SU-DHL-6 (cell line): ENCODE data around the gene APOD.

Experiments
- H2AFZ ChIP-seq: fragments of 200-600 bp; sonication (generic); 2 replicates; pipeline ENCODE4 v1.6.1; 2014; ENCODE audit warnings: low read depth, mild to moderate bottlenecking, moderate library complexity, mixed read lengths, antibody characterized with exemption, low read length; ENCODE audit not compliant: severe bottlenecking
- H3F3A ChIP-seq: fragments of 200-600 bp; shearing (Covaris generic); 2 replicates; pipeline ENCODE4 v1.6.0; 2016; ENCODE audit warnings: antibody characterized with exemption, mild to moderate bottlenecking; ENCODE audit not compliant: insufficient read depth
- H3K27ac ChIP-seq: fragments of 200-600 bp; sonication (generic); 2 replicates; pipeline ENCODE4 v1.5.1; 2016; ENCODE audit warnings: low read depth, mild to moderate bottlenecking, low read length, moderate library complexity, mixed read lengths
- H3K27me3 ChIP-seq: fragments of 200-600 bp; sonication (generic), shearing (Covaris generic); 2 replicates; pipeline ENCODE4 v1.6.0; 2014; ENCODE audit warnings: mild to moderate bottlenecking, low read length
- H3K36me3 ChIP-seq: fragments of 200-600 bp; sonication (generic); 2 replicates; pipeline ENCODE4 v1.6.1; 2014; ENCODE audit warnings: mild to moderate bottlenecking, low read length, mixed read lengths
- H3K4me2 ChIP-seq: fragments of 300-600, 200-600 bp; shearing (Covaris generic), sonication (generic); 2 replicates; pipeline ENCODE4 v1.6.0; 2014; ENCODE audit warnings: low read length, low read depth, mild to moderate bottlenecking; ENCODE audit not compliant: poor library complexity, severe bottlenecking
- H3K4me3 ChIP-seq: fragments of 200-600 bp; sonication (generic); 2 replicates; pipeline ENCODE4 v1.5.1; 2014; ENCODE audit warnings: antibody characterized with exemption, low read length, mild to moderate bottlenecking, mixed read lengths; ENCODE audit not compliant: insufficient read depth, poor library complexity, severe bottlenecking
- H3K79me2 ChIP-seq: fragments of 200-600 bp; sonication (generic); 2 replicates; pipeline ENCODE4 v1.6.1; 2014; ENCODE audit warnings: mild to moderate bottlenecking, low read length, moderate library complexity; ENCODE audit not compliant: insufficient read depth
- H3K9ac ChIP-seq: fragments of 200-600 bp; sonication (generic); 2 replicates; pipeline ENCODE4 v1.7.0; 2014; ENCODE audit warnings: mild to moderate bottlenecking, low read length
- H3K9me2 ChIP-seq: fragments of 200-600 bp; sonication (generic); replicated peaks from 2 replicates; pipeline ENCODE4 v1.6.1; 2014; ENCODE audit warnings: low read length; ENCODE audit not compliant: insufficient read depth
- H3K9me3 ChIP-seq: fragments of 200-600 bp; sonication (generic); 2 replicates; pipeline ENCODE4 v1.6.1; 2014; ENCODE audit warnings: low read length, mixed read lengths; ENCODE audit not compliant: insufficient read depth
- H4K20me1 ChIP-seq: fragments of 200-600 bp; sonication (generic); 2 replicates; pipeline ENCODE4 v1.6.1; 2014; ENCODE audit warnings: low read depth, mild to moderate bottlenecking, antibody characterized with exemption, low read length, moderate library complexity, mixed read lengths
- CTCF ChIP-seq: fragments of 200-600 bp; sonication (generic); IDR thresholded peaks from one replicate; pipeline ENCODE4 v1.5.1; 2017; ENCODE audit warnings: antibody characterized with exemption, mild to moderate bottlenecking, low read length, moderate library complexity; ENCODE audit not compliant: insufficient read depth, poor library complexity, severe bottlenecking
- EZH2phosphoT487 ChIP-seq: fragments of 200-600 bp; sonication (generic), shearing (Covaris generic); conservative IDR thresholded peaks from 2 replicates; pipeline ENCODE4 v1.6.1; 2018; ENCODE audit warnings: mild to moderate bottlenecking, antibody characterized with exemption, low read length, moderate library complexity, mixed read lengths

Gene APOD

GRCh38 chr3:195548006-195548405, 35.7 kb downstream of the APOD start:
- TF ChIP-seq CTCF, result no peak
- TF ChIP-seq EZH2phosphoT487, result no peak
- H3K36me3 ChIP-seq, result no peaks in the 10 kb centered on the region
- H3K4me2 ChIP-seq, result no peak overlapping the region
- no peaks in the 10 kb centered on the region for H4K20me1 ChIP-seq
- no peaks in the 10 kb centered on the region for H3K9me3 ChIP-seq
- no peaks in the 10 kb centered on the region for H3K9me2 ChIP-seq
- no peaks in the 10 kb centered on the region; the same call in 1 of the 2 replicates for H3K79me2 ChIP-seq
- H3F3A ChIP-seq, result no peaks in the 10 kb centered on the region
- no peak overlapping the region for H3K9ac ChIP-seq
- no peak overlapping the region for H2AFZ ChIP-seq
- H3K4me3 ChIP-seq, result no peak overlapping the region
- no peak overlapping the region for H3K27ac ChIP-seq
- H3K27me3 ChIP-seq, result no peaks in the 10 kb centered on the region

GRCh38 chr3:195546130-195546560, 37.6 kb downstream of the APOD start:
- H3F3A ChIP-seq, result peaks cover 10% of the 10 kb centered on the region
- H3K4me2 ChIP-seq, result no peak overlapping the region
- H3K79me2 ChIP-seq, result peaks cover 18% of the 10 kb centered on the region
- H3K27ac ChIP-seq, result no peak overlapping the region
- no peak overlapping the region for H2AFZ ChIP-seq
- H3K4me3 ChIP-seq, result no peak overlapping the region
- H3K27me3 ChIP-seq, result no peaks in the 10 kb centered on the region
- 0 out of 2 replicates have a peak, but pooled peaks cover 7% of the 10 kb centered on the region for H4K20me1 ChIP-seq
- H3K9me2 ChIP-seq, result no peaks in the 10 kb centered on the region
- no peaks in the 10 kb centered on the region for H3K9me3 ChIP-seq
- H3K36me3 ChIP-seq, result no peaks in the 10 kb centered on the region
- H3K9ac ChIP-seq, result no peak overlapping the region
- TF ChIP-seq CTCF (no peak), EZH2phosphoT487 (no peak)

- no peak overlapping the region for H2AFZ ChIP-seq
- no peak for TF ChIP-seq CTCF
- no peak for TF ChIP-seq EZH2phosphoT487
These were observed 39.1 kb downstream of the APOD start for GRCh38 chr3:195544634-195545033.

More at GRCh38 chr3:195544634-195545033, 39.1 kb downstream of the APOD start:
- Histone ChIP-seq H3K9me3 (no peaks in the 10 kb centered on the region), H3K36me3 (peaks cover 4% of the 10 kb centered on the region; the same call in 1 of the 2 replicates), H3K9ac (no peak overlapping the region), H3K27me3 (no peaks in the 10 kb centered on the region), H3K27ac (no peak overlapping the region), H3F3A (peaks cover 15% of the 10 kb centered on the region), H3K9me2 (no peaks in the 10 kb centered on the region), H3K4me3 (no peak overlapping the region), H3K79me2 (peaks cover 33% of the 10 kb centered on the region), H4K20me1 (0 out of 2 replicates have a peak, but pooled peaks cover 12% of the 10 kb centered on the region), H3K4me2 (no peak overlapping the region)
